ENCODE data around the gene SLC13A3.

DNA sequence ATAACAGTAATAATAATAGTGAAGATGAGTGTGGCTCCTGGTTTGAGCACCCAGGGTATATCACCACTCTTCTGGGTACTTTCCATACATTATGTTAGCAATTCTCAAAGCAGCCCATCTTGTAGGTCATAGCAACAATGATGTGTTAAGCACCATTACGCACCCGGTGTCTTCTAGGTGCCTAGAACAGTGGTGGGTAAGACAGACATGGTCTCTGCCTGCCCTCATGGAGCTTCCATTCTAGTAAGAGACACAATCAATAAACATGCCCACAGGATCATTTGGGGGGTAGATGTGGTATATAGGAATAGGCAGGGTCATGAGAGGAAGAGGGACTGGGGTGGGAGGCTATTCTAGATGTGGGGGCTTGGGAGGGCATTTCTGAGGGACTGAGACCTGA is 79.8 kb downstream of the SLC13A3 start:
- TF ChIP-seq, protein P1, sequence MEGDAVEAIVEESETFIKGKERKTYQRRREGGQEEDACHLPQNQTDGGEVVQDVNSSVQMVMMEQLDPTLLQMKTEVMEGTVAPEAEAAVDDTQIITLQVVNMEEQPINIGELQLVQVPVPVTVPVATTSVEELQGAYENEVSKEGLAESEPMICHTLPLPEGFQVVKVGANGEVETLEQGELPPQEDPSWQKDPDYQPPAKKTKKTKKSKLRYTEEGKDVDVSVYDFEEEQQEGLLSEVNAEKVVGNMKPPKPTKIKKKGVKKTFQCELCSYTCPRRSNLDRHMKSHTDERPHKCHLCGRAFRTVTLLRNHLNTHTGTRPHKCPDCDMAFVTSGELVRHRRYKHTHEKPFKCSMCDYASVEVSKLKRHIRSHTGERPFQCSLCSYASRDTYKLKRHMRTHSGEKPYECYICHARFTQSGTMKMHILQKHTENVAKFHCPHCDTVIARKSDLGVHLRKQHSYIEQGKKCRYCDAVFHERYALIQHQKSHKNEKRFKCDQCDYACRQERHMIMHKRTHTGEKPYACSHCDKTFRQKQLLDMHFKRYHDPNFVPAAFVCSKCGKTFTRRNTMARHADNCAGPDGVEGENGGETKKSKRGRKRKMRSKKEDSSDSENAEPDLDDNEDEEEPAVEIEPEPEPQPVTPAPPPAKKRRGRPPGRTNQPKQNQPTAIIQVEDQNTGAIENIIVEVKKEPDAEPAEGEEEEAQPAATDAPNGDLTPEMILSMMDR (IDR thresholded peaks at IDR 0.05; ENCODE audit: low read depth, low read length, poor library complexity, severe bottlenecking): no peak
- no peak for TF ChIP-seq EZH2phosphoT487 (IDR thresholded peaks at IDR 0.05; ENCODE audit: borderline replicate concordance, low read length)

Measured in DOHH2 (cell line).